Measurements from ENCODE around the gene CCL2.

The CCL2 gene

DNA sequence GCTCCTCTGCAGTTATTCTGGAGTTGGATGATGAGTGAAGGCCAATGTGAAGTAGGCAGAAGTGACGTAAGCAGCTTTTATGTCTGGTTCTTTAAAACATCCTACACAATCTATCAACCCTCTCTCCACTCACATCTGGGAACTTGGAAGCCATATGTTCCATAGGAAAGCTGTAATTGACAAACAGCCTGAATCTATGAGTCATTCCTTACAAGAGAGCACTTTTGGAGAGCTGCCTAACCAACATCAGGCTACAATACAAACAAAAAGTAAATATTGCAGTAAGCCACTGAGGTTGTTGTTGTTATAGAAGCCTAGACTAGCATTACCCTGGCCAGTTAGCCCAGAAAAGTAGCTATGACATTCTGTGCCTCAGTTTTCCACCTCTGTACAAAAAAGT is 20.8 kb downstream of the CCL2 start:
- no peak for DNase-seq

DNA sequence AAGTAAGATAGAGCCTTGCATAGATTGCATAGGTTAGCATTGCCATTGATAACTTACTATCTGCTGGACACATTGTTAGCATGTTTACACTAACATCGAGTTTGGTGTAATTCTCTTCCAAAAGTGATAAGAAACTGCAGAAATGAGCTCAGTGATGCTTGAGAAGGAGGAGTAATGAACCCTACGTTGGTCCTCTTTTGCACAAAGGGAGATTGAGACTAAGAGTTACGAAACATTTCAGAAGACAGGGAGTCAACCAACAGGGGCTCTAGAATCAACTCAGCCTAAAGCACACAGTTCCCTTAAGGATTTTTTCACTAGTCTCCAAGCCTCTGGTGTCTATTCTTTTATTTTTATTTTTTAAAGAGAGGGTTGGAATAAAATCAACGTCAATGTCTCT is 21.7 kb downstream of the CCL2 start:
- no peak for DNase-seq

DNA sequence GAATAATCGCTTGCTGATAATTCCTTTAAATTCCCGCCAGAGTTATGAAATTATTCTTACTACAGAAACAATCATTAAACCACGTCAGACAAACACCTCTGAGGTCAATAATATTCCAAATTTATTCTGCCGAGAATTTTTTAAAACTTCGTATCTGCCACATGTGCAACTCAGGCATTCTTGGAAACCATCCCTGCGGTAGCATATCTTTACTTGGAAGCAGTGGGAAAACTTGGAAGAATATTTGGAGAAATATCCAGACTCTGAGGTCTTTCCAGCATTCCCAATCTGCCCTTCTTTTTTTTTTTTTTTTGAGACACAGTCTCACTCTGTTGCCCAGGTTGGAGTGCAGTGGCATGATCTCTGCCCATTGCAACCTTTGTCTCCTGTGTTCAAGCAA is 28.5 kb downstream of the CCL2 start:
- DNase-seq = no peak

DNA sequence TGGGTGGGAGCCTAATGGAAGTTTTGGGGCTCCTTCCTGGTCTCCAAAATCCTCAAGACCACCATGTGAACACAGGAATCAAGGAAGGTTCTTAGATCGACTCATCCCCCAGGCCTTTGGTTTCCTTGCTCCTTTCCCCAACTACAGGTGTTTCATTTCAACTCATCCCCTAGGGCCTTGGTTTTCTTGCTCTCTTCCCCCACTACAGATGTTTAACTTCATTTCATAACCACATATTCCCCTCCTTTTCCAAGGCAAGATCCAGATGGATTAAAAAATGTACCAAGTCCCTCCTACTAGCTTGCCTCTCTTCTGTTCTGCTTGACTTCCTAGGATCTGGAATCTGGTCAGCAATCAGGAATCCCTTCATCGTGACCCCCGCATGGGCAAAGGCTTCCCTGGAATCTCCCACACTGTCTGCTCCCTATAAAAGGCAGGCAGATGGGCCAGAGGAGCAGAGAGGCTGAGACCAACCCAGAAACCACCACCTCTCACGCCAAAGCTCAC is 30.3 kb downstream of the CCL2 start, which contains the start of gene CCL11:
TSS of gene CCL11 (plus strand) at position 457 of the 507 bp plus-strand sequence. CDS start 67 bp downstream, outside the sequence.
- DNase-seq = no peak

DNA sequence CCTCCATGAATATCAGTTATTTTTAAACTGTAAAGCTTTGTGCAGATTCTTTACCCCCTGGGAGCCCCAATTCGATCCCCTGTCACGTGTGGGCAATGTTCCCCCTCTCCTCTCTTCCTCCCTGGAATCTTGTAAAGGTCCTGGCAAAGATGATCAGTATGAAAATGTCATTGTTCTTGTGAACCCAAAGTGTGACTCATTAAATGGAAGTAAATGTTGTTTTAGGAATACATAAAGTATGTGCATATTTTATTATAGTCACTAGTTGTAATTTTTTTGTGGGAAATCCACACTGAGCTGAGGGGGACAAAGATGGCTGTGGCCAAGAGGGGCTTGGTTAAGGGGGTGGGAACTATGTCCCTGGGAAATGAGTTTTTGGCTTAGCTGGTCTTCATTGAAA is 32.8 kb downstream of the CCL2 start:
- no peak for DNase-seq

DNA sequence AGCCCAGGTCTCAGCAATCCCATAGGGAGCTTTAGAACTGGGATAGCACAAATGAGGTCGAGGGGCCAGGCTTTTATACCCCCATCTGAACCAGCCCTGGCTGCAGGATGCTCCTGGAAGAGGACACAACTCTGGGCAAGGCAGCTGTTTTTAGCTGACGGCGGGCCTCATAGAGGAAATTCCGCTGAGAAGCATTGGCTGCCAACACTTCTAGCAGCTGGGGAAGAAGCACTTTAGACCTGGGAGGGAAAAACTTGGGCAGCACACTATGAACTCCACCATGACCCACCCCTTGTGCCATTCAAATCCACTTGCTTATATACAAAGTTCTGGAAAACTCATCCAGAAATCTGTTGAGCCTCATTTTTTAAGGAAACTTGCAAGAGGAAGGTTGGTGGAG is 35.5 kb downstream of the CCL2 start:
- no peak for DNase-seq

DNA sequence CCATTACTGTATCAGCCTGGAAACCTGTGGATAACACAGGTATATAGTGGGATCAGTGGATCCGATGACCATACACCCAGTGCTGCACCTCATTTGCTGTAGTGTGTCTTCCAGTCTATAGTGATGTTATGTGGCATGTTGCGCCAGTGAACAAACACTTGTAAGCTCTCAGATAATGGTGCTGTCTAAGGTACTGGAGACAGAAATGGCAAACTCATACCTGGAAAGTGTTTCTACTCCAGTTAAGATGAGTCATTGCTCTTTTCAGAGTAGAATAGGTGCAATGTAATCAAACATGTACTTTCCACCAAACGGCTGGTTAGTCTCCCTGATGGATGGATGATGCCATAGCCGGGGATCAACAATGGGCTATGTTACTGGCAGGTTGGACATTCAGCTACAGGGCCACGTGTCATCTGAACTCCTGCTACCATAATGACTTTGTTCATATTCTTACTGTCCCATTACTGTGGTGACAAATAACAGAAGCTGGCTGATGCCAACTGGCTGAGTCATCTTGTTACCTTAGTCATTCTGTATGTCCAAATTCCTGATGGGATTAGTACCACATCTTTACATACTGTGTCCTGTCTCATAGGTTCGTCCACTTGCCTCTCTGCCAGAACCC is 36.8 kb downstream of the CCL2 start:
- DNase-seq = no peak

DNA sequence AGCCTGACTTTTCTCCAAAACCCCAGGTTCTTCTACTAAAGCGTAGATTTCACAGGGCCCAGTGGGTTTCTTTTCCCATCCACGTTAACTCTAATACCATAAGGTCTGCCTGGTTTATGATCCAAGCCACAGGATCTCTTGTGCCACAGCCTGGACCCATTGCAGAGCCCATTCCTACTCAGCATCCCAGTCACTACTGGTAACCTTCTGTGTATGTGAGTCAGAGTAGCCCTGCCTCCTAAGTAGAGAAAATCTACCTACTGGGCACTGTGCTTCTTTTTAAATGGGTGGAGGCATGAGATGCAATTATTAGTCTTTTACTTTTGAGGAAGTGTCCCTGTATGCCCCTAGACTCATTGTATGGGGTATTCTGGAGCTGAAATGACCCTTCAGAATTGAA is 43.9 kb downstream of the CCL2 start:
- DNase-seq = no peak

DNA sequence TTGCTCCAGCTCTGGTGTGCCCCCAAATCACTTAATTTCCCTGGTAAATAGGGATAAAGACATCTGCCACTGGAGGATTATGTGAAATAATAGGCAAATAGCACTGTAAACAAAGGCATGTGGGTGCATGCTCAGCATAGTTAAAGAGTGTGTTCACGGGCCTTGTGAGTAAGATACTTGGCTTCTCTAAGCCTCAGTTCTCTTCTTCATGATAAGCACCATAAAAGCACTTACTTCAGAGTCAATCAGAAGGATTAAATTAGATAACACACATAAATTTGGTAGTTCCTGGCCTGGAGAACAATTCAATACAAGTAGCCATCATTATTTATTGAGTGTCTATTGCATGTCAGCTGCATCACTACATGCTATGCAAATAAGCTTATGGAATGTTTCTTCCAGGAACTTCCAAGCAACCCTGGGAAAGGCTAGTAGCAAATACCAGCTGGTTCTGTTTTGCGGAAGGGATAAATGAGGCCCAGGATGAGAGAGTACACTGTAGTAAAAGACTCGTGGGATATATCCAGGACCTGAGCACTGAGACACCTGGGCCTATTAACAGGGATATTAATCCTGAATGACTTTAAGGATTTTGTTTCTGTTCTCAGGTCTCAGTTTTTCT is 45.0 kb downstream of the CCL2 start:
- no peak for DNase-seq

DNA sequence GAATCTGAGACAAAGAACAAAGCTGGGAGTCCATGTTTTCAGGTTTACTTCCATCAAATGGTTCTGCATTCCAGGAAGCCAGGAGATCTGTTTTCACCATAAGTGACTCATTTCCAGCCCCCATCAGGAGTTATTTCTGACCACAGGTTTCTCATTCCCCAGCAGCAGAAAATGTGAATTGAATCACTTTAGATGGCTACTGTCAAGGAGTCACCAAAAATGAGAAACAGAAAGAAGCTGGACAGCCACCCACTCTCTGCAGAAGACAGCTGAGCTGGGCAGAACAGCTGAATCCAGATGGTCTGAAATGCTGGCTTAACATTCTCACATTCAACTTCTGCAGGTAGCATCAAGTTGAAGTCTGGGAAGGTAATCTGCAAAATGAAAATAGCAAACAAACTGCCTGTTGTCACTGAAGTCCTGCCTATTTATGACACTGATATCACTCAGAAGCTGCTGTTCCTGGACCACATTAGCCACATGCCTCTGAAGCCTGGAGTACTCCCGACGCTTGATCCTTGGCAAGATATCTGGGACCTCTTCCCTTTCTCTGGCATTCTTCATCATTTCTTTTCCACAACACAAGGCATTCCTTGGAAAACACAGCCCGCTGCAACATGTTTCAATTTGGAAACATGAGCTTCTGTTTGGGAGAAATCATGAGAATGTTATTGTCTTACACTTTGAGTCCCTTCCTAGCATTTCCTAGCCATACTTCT is 45.7 kb downstream of the CCL2 start:
- no peak for DNase-seq

DNA sequence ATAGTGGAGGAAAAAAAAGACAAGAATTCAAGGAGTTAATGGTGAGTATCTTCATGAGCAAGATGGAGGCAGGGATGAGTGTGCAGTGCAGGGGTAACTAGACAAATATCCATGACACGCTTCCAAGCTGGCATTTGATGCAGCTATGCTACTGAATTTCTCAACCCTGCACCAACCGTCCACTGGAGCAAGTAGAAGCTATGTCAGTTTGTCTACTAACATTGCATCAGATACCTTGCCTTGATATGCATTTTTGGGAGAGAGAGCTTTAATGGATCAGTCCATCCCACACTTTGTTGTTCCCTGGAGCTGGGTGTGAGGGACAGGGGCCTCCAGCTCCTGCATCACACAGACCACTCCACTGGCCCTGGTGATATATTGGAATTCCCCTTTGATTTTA is 46.9 kb downstream of the CCL2 start:
- DNase-seq = no peak

DNA sequence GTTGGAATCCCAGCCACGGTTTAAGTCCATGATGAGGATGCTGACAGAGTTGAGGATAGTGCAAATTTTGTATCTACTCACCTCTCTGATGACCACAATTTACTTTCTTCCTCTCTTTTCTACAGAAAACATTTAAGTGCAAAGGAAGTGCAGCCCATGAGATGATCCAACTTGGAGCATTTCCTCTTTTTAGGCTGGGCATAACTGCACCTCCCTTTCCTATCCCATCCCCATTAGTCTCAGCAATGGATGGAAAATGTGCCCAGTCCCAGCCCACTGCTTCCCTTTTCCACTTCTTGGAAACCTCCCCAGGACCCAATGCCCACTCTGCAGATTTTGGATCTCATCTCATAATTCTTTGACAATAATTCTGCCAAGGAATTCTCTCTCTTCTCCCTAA is 47.6 kb downstream of the CCL2 start:
- no peak for DNase-seq

DNA sequence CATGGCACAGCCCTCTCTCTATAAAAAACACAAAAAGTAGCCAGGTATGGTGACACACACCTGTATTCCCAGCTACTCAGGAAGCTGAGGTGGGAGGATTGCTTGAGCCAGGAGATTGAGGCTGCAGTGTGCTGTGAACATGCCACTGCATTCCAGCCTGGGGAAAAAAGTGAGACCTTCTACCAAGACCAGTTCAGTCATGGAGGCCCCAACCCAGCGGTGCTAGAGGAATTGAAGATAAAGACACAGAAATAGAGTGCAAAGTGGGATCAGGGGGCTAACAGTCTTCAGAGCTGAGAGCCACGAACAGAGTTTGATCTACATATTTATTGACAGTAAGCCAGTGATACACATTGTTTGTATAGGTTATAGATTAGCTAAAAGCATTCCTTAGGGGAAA is 48.5 kb downstream of the CCL2 start:
- no peak for DNase-seq

DNA sequence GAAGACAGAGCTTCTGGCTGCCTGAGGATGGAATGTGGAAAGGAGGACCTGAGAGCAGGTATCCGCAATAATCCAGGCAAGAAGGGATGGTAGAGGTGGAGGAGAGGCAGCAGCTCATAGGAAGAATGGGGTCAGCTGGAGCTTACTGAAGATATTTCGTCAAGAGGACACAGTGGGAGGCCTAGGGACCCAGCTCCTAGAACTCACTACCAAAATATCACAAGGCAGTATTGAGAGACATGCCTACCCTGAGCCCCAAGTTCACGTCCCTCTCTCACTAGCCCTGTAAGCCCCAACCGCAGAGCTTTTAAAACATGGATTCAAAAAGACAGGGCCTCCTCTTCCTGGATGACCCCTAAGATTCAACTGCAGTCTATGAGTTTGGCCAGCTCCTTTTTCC is 50.0 kb downstream of the CCL2 start:
- no peak for DNase-seq

DNA sequence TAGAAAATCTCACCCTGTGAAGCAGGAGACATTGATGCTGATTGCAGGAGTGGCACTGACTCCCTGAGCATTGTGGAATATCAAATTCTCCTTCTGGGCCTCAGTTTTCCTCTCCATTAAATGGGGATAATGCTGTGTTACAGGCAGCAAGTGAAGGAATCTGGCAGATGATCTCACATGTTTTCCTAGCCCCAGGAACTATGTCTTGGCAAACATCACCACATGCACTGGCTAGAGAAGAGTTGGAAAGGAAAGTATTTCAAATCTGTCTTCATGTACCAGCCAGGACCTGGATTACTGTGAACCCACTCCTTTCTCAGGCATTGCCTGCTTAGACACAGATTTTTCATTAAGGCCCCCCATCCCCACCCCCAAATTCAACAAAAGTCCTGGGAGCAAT is 50.5 kb downstream of the CCL2 start:
- no peak for DNase-seq

DNA sequence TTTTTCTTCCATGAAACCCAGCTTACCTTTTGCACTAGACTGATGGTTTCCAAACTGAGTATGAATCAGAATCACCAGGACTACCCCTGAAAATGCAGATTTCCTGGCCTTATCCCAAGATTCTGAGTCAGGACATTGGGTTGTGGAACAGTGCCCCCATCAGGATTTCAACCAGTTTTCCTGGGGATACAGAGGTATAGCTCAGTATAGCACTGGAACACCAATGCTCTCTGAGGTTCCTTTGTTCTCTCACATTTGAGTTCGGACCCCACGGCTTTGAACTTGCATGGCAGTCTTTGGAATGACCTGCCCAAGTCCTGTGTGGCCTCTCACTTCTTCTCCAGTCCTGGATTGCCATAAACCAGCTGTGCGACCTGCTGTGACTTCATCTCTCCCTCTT is 51.4 kb downstream of the CCL2 start:
- no peak for DNase-seq
